ENCODE data around the gene GPA33. TPM values are rescaled to one million over a fixed set of nuclear protein-coding genes. Genes with fewer than 3 reads are reported as not detected.
"Not testable (repeated sequence)": the region's sequence is repeated elsewhere in the genome, so short reads cannot be mapped to it uniquely, and the experiment has no call there.

The GPA33 gene
- total and polyA plus RNA-seq, 2 donors (not counting 1 experiment from before 2014, with no cell fraction given): not detected

DNA sequence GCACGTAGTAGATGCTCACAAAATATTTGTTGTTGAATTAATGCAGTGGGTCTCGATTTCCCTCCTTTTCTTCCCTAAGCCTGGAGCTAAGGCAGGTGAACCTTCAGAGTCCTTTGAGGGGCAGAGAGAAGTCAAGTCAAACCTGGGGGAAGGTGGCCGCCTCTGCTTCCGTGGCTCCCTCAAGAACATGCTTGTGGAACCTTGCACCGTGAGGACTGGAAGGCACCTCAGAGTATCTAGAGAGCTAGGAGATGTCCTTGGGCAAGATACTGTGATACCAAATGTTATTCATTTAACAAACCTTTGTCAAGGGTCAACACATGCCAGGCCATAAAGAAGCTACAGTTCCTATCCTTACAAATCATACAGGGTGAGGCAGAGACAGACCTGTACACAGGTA, 38.3 kb downstream of the GPA33 start:
- H3K9ac ChIP-seq (ENCODE audit: insufficient read depth, low read length): no peak overlapping the region
- no peaks in the 10 kb centered on the region for H3K9me3 ChIP-seq (ENCODE audit: control insufficient read depth, insufficient read depth, low read depth, low read length)
- no peak overlapping the region for H3K4me2 ChIP-seq (ENCODE audit: extremely low read depth, insufficient read depth, low read length)
- H2AFZ ChIP-seq (ENCODE audit: low read length): no peak overlapping the region
- H3K79me2 ChIP-seq (ENCODE audit: control insufficient read depth, insufficient read depth, low read length): no peaks in the 10 kb centered on the region
- H3K27me3 ChIP-seq (ENCODE audit: control insufficient read depth, insufficient read depth, low read length): no peaks in the 10 kb centered on the region
- no peaks in the 10 kb centered on the region for H4K20me1 ChIP-seq (ENCODE audit: control insufficient read depth, extremely low read depth, insufficient read depth, low read length)
- TF ChIP-seq, protein P1, sequence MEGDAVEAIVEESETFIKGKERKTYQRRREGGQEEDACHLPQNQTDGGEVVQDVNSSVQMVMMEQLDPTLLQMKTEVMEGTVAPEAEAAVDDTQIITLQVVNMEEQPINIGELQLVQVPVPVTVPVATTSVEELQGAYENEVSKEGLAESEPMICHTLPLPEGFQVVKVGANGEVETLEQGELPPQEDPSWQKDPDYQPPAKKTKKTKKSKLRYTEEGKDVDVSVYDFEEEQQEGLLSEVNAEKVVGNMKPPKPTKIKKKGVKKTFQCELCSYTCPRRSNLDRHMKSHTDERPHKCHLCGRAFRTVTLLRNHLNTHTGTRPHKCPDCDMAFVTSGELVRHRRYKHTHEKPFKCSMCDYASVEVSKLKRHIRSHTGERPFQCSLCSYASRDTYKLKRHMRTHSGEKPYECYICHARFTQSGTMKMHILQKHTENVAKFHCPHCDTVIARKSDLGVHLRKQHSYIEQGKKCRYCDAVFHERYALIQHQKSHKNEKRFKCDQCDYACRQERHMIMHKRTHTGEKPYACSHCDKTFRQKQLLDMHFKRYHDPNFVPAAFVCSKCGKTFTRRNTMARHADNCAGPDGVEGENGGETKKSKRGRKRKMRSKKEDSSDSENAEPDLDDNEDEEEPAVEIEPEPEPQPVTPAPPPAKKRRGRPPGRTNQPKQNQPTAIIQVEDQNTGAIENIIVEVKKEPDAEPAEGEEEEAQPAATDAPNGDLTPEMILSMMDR (conservative IDR thresholded peaks at IDR 0.05 in 1 of 2, IDR thresholded peaks at IDR 0.05 in 1 of 2; ENCODE audit: low read depth in 1 of 2, low read length in 2 of 2): no peak
- no peak for TF ChIP-seq EZH2 (IDR thresholded peaks at IDR 0.05; ENCODE audit: low read length, missing control alignments)
- no peaks in the 10 kb centered on the region for H3K4me1 ChIP-seq (ENCODE audit: control insufficient read depth, extremely low read depth, insufficient read depth, low read length)
- H3K4me3 ChIP-seq (replicated peaks in 1 of 4; ENCODE audit: control extremely low read depth in 1 of 4, insufficient read depth in 1 of 4, low read depth in 3 of 4, low read length in 4 of 4): no peak overlapping the region
- no peak for DNase-seq (ENCODE audit: low read depth in 2 of 2)
- no peak overlapping the region for H3K27ac ChIP-seq (ENCODE audit: insufficient read depth, low read length)
- H3K36me3 ChIP-seq (ENCODE audit: control insufficient read depth, insufficient read depth, low read length): no peaks in the 10 kb centered on the region

DNA sequence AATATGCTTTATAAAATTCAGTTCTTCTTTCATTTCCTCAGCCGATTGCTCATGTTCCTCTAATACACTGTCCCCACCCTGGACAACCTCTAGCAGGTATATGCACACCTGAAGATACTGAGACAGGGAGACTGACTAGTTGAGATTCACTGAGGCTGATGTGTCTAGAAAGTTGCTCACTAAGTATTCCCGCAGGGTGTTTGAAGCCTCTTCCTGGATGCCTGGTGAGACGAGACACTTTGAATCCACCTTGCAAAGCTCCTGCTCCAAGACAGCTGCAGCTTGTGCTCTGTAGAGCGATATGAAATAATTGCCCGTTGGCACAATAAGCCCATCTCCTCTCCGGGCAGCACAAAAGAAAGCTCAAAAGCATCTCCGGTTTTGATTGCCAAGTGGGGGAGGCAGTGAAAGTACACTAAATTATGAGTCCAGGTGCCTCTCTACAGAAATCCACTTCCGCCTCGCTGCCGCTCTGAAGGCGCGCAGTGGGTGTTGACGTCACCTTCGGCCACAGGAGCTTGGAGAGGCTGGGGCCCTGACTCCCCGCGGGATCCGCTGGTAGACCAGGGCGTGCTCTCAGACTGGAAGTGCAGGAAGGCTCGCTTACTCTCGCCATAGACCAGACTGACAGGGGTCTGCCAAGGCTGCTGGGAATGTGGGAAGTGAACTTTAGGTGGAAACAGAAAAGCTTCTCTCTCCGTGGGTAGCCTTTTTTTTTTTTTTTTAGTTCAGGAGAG, 46.3 kb downstream of the GPA33 start:
- TF ChIP-seq EZH2 (IDR thresholded peaks at IDR 0.05; ENCODE audit: low read length, missing control alignments): no peak
- TF ChIP-seq, protein P1 (conservative IDR thresholded peaks at IDR 0.05 in 1 of 2, IDR thresholded peaks at IDR 0.05 in 1 of 2; ENCODE audit: low read depth in 1 of 2, low read length in 2 of 2): no peak
- no peak overlapping the region for H3K9ac ChIP-seq (ENCODE audit: insufficient read depth, low read length)
- H3K9me3 ChIP-seq (ENCODE audit: control insufficient read depth, insufficient read depth, low read depth, low read length): no peaks in the 10 kb centered on the region
- no peak overlapping the region for H3K27ac ChIP-seq (ENCODE audit: insufficient read depth, low read length)
- H4K20me1 ChIP-seq (ENCODE audit: control insufficient read depth, extremely low read depth, insufficient read depth, low read length): no peaks in the 10 kb centered on the region
- no peak overlapping the region for H2AFZ ChIP-seq (ENCODE audit: low read length)
- H3K27me3 ChIP-seq (ENCODE audit: control insufficient read depth, insufficient read depth, low read length): no peaks in the 10 kb centered on the region
- no peak overlapping the region for H3K4me2 ChIP-seq (ENCODE audit: extremely low read depth, insufficient read depth, low read length)
- peak; percentile 9 to 64 for DNase-seq (ENCODE audit: low read depth in 2 of 2)
- H3K4me1 ChIP-seq (ENCODE audit: control insufficient read depth, extremely low read depth, insufficient read depth, low read length): no peaks in the 10 kb centered on the region
- peak overlapping the region in 1 of 4 experiments; percentile 8 for H3K4me3 ChIP-seq (replicated peaks in 1 of 4; ENCODE audit: control extremely low read depth in 1 of 4, insufficient read depth in 1 of 4, low read depth in 3 of 4, low read length in 4 of 4)
- H3K79me2 ChIP-seq (ENCODE audit: control insufficient read depth, insufficient read depth, low read length): no peaks in the 10 kb centered on the region
- H3K36me3 ChIP-seq (ENCODE audit: control insufficient read depth, insufficient read depth, low read length): no peaks in the 10 kb centered on the region

DNA sequence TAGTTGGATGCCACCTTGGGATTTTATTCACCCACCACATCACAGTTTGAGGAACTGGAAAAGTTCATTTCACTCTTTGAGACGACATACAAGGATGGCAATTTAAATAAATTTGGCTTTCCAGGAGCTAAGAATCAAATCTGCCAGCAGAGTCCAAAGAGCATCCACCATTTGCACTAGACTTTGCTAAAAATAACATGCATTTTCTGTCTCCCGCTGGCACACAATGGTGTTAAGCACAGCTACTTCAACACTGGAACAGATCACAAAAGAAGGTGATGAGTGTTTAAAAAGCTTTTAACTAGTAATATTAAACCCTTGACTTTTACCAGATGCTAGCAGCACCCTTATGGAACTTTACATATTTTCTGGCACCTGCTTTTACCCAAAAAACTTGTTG, 56.5 kb downstream of the GPA33 start:
- H4K20me1 ChIP-seq (ENCODE audit: control insufficient read depth, extremely low read depth, insufficient read depth, low read length): no peaks in the 10 kb centered on the region
- TF ChIP-seq, protein P1 (conservative IDR thresholded peaks at IDR 0.05 in 1 of 2, IDR thresholded peaks at IDR 0.05 in 1 of 2; ENCODE audit: low read depth in 1 of 2, low read length in 2 of 2): no peak
- no peak for TF ChIP-seq EZH2 (IDR thresholded peaks at IDR 0.05; ENCODE audit: low read length, missing control alignments)
- no peak overlapping the region for H2AFZ ChIP-seq (ENCODE audit: low read length)
- no peak for DNase-seq (ENCODE audit: low read depth in 2 of 2)
- H3K79me2 ChIP-seq (ENCODE audit: control insufficient read depth, insufficient read depth, low read length): no peaks in the 10 kb centered on the region
- H3K9me3 ChIP-seq (ENCODE audit: control insufficient read depth, insufficient read depth, low read depth, low read length): no peaks in the 10 kb centered on the region
- H3K4me3 ChIP-seq (replicated peaks in 1 of 4; ENCODE audit: control extremely low read depth in 1 of 4, insufficient read depth in 1 of 4, low read depth in 3 of 4, low read length in 4 of 4): no peak overlapping the region
- H3K36me3 ChIP-seq (ENCODE audit: control insufficient read depth, insufficient read depth, low read length): no peaks in the 10 kb centered on the region
- H3K27ac ChIP-seq (ENCODE audit: insufficient read depth, low read length): no peak overlapping the region
- no peaks in the 10 kb centered on the region for H3K27me3 ChIP-seq (ENCODE audit: control insufficient read depth, insufficient read depth, low read length)
- no peak overlapping the region for H3K4me2 ChIP-seq (ENCODE audit: extremely low read depth, insufficient read depth, low read length)
- H3K9ac ChIP-seq (ENCODE audit: insufficient read depth, low read length): no peak overlapping the region
- H3K4me1 ChIP-seq (ENCODE audit: control insufficient read depth, extremely low read depth, insufficient read depth, low read length): no peaks in the 10 kb centered on the region

DNA sequence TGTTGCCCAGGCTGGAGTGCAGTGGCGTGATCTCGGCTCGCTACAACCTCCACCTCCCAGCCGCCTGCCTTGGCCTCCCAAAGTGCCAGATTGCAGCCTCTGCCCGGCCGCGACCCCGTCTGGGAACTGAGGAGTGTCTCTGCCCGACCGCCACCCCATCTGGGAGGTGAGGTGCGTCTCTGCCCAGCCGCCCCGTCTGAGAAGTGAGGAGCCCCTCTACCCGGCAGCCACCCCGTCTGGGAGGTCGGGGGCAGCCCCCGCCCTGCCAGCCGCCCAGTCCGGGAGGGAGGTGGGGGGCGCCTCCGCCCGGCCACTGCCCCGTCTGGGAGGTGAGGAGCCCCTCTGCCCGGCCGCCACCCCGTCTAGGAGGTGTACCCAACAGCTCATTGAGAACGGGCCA, 60.6 kb downstream of the GPA33 start:
- not testable (repeated sequence) for H3K9ac ChIP-seq (ENCODE audit: insufficient read depth, low read length); H3K27me3 ChIP-seq (ENCODE audit: control insufficient read depth, insufficient read depth, low read length); H3K4me3 ChIP-seq (replicated peaks in 1 of 4; ENCODE audit: control extremely low read depth in 1 of 4, insufficient read depth in 1 of 4, low read depth in 3 of 4, low read length in 4 of 4); H3K9me3 ChIP-seq (ENCODE audit: control insufficient read depth, insufficient read depth, low read depth, low read length); H3K27ac ChIP-seq (ENCODE audit: insufficient read depth, low read length); H3K36me3 ChIP-seq (ENCODE audit: control insufficient read depth, insufficient read depth, low read length); H4K20me1 ChIP-seq (ENCODE audit: control insufficient read depth, extremely low read depth, insufficient read depth, low read length); DNase-seq (ENCODE audit: low read depth in 2 of 2); H3K4me2 ChIP-seq (ENCODE audit: extremely low read depth, insufficient read depth, low read length); H3K79me2 ChIP-seq (ENCODE audit: control insufficient read depth, insufficient read depth, low read length); H3K4me1 ChIP-seq (ENCODE audit: control insufficient read depth, extremely low read depth, insufficient read depth, low read length); H2AFZ ChIP-seq (ENCODE audit: low read length)
